ENCODE data around the gene OR5T2.
"Not testable (repeated sequence)": the region's sequence is repeated elsewhere in the genome, so short reads cannot be mapped to it uniquely, and the experiment has no call there.

Gene OR5T2

DNA sequence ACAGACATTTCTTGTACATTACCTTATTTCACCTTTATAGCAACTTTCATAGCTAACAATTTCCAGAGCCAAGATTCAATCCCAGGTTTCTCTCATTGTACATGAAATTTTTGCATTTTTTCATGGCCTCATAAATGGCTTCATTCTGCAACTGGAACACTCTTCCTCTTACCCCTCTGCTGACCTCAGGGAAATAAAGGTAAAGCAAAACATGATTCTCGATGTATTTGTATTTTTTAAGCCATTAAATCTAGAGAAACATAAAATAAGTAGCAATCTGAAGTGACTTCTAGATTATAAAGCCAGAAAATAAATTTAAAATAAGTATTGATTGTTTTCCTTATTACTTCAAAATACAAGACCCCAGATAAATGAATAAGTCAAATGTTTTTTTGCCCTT is at the start of gene OR5T2:
Gene OR5T2 (minus strand): TSS at position 101 of the 400 bp plus-strand sequence. CDS start 1,193 bp downstream, outside the sequence.
- DNase-seq (ENCODE audit: extremely low read depth, low read depth) = no peak
- TF ChIP-seq, protein P1, sequence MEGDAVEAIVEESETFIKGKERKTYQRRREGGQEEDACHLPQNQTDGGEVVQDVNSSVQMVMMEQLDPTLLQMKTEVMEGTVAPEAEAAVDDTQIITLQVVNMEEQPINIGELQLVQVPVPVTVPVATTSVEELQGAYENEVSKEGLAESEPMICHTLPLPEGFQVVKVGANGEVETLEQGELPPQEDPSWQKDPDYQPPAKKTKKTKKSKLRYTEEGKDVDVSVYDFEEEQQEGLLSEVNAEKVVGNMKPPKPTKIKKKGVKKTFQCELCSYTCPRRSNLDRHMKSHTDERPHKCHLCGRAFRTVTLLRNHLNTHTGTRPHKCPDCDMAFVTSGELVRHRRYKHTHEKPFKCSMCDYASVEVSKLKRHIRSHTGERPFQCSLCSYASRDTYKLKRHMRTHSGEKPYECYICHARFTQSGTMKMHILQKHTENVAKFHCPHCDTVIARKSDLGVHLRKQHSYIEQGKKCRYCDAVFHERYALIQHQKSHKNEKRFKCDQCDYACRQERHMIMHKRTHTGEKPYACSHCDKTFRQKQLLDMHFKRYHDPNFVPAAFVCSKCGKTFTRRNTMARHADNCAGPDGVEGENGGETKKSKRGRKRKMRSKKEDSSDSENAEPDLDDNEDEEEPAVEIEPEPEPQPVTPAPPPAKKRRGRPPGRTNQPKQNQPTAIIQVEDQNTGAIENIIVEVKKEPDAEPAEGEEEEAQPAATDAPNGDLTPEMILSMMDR (IDR thresholded peaks at IDR 0.05; ENCODE audit: low read depth, low read length) = no peak

DNA sequence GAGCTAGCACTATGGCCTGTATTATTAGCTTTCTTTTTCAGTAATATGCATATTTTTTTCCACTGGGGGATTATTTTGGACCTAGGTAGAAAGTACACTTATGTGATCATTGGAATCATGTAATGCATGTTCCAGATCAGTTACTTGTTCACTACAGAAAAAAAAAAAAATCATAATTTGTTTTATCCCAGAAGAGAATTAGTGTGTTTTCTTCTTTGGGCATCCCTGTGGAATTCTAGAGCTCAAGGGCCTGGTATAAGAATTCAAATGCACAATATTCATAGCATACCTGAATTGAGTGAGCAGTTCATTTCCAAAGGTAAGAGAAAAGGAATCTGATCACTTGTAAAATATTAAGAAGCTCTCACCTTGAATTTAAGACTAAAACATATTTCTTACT is 39.8 kb upstream of the OR5T2 start, which contains the start of gene OR5T1:
Gene OR5T1 (plus strand): TSS at position 301 of the 400 bp plus-strand sequence. CDS start 1,485 bp downstream, outside the sequence.
- TF ChIP-seq, protein P1 (IDR thresholded peaks at IDR 0.05; ENCODE audit: low read depth, low read length) = no peak
- DNase-seq (ENCODE audit: extremely low read depth, low read depth) = no peak

DNA sequence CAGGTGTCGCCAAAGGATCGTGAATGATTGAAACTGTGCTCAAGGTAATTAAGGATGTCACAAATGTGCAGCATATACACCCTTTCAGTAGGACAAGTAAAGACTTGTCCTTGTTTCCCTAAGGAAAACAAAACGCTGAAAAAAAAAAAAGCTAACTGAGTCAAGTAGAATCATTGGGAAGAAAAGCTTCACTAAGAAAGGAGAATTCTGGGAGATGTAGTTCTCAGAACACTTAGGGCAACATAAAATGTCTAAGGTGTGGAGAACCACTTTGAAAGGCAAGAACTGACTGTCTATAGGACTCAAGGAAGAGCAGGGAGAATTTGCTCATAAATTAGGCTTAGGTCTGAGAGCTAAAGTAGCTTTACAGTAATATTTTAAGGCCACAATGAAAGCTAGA is 37.0 kb upstream of the OR5T2 start:
- DNase-seq (ENCODE audit: extremely low read depth, low read depth) = no peak
- TF ChIP-seq, protein P1 (IDR thresholded peaks at IDR 0.05; ENCODE audit: low read depth, low read length) = no peak

GRCh38 chr11:56251954-56252353 is 17.9 kb upstream of the OR5T2 start, which contains the start of gene OR5T3:
Gene OR5T3 (plus strand): TSS chr11:56252254. CDS start chr11:56252254, 0 bp downstream.
- TF ChIP-seq, protein P1 (IDR thresholded peaks at IDR 0.05; ENCODE audit: low read depth, low read length) = no peak
- no peak for DNase-seq (ENCODE audit: extremely low read depth, low read depth)

DNA sequence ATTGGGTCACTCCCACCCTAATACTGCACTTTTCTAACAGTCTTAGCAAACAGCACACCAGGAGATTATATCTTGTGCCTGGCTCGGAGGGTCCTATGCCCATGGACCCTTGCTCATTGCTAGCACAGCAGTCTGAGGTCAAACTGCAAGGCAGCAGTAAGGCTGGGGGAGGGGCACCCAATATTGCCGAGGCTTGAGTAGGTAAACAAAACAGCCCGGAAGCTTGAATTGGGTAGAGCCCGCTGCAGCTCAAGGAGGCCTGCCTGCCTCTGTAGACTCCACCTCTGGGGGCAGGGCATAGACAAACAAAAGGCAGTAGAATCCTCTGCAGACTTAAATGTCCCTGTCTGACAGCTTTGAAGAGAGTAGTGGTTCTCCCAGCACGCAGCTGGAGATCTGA is 14.3 kb downstream of the OR5T2 start:
- not testable (repeated sequence) for DNase-seq (ENCODE audit: extremely low read depth, low read depth)

DNA sequence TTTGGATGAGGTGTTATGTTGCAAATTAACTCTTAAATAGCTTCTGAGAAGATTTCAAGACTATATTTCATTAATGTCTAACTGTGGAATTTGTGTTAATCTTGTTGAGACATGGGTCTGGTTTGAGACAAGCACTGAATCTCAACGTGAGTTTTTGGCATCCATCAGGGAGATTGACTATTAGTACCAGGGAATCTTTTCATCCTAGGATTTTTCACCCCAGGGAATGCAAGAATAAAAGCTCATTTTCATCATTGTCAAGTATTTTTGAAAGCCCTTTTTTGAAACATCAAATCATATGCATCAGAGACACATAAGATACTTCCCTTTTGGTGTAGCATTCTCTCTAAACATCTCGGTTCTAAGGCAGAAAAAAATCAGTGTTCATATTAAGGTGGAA is 19.5 kb downstream of the OR5T2 start:
- no peak for DNase-seq (ENCODE audit: extremely low read depth, low read depth)
- TF ChIP-seq, protein P1 (IDR thresholded peaks at IDR 0.05; ENCODE audit: low read depth, low read length) = no peak

DNA sequence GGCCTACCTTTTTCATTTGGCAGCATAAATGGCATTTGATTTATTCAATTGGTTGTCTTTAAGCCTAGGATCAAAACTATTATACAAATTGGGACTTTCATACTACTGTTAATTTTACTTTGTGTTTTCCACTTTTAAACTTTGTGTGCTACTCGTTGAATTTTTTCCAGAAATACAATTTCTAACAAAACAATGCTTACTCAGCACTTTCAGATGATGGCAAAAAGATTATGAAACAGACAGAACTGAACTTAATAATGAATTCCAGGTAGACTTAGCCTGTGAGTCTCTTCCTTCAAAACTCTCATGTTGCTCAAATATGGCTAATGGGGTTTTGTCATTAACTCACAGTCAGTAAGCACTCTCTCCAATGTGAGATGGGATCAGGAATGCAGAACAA is 26.3 kb downstream of the OR5T2 start:
- TF ChIP-seq, protein P1 (IDR thresholded peaks at IDR 0.05; ENCODE audit: low read depth, low read length) = no peak
- DNase-seq (ENCODE audit: extremely low read depth, low read depth) = no peak

DNA sequence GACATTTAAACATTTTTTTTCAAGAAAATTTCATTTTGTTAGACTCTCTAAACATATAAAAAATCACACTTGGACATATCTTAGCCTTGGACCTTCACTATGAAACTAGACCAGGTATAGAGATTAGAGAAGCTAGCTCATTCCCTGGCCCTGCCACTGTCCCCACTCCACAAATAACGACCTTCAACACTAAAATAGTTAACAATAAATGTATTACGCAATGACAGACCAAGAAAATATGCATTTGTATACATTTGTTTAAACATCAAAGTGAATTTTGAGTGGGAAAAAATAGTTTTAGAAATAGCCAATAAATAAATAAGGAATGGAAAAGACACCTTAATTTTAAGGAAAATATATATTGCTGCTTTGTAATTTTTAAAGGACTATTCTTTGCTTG is 36.7 kb downstream of the OR5T2 start:
- no peak for DNase-seq (ENCODE audit: extremely low read depth, low read depth)
- TF ChIP-seq, protein P1 (IDR thresholded peaks at IDR 0.05; ENCODE audit: low read depth, low read length) = no peak
